Dedifferentiated amniotic fluid mesenchymal stem cell (primary cell): ENCODE data around the gene PPDPF.
"Not testable (repeated sequence)": the region's sequence is repeated elsewhere in the genome, so short reads cannot be mapped to it uniquely, and the experiment has no call there.

ENCODE experiments used
- DNase-seq: peaks from one replicate; pipeline ENCODE4 v3.0.0-alpha.2; 2016; ENCODE audit errors: extremely low spot score

PPDPF gene

GRCh38 chr20:63500151-63500901, 20.2 kb upstream of the PPDPF start:
- DNase-seq = no peak

- no peak for DNase-seq
Measured at GRCh38 chr20:63500902-63501817, 19.4 kb upstream of the PPDPF start.

- DNase-seq = no peak
Measured at GRCh38 chr20:63501818-63502670, 18.5 kb upstream of the PPDPF start.

- DNase-seq = no peak
Measured at GRCh38 chr20:63502671-63503172, 17.8 kb upstream of the PPDPF start.

GRCh38 chr20:63503524-63503923, 17.0 kb upstream of the PPDPF start:
- DNase-seq = no peak

GRCh38 chr20:63504642-63505041, 15.9 kb upstream of the PPDPF start:
- no peak for DNase-seq

- no peak for DNase-seq
Measured at GRCh38 chr20:63505281-63505680, 15.3 kb upstream of the PPDPF start.

- DNase-seq = no peak
Measured at GRCh38 chr20:63505723-63506122, 14.8 kb upstream of the PPDPF start.

- DNase-seq = no peak
Measured at GRCh38 chr20:63507083-63507743, 13.4 kb upstream of the PPDPF start.

GRCh38 chr20:63508072-63508768, 12.3 kb upstream of the PPDPF start:
- no peak for DNase-seq

GRCh38 chr20:63509088-63509564, 11.4 kb upstream of the PPDPF start:
- no peak for DNase-seq

- no peak for DNase-seq
Measured at GRCh38 chr20:63513207-63513606, 7.4 kb upstream of the PPDPF start.

- DNase-seq = not testable (repeated sequence)
Measured at GRCh38 chr20:63514520-63514919, 6.0 kb upstream of the PPDPF start.

GRCh38 chr20:63517376-63518309, 2.9 kb upstream of the PPDPF start:
- no peak for DNase-seq

- DNase-seq = no peak
Measured at GRCh38 chr20:63518351-63518861, 2.2 kb upstream of the PPDPF start.

- DNase-seq = no peak
Measured at GRCh38 chr20:63518946-63519667, 1.5 kb upstream of the PPDPF start.

- no peak for DNase-seq
Measured at GRCh38 chr20:63519668-63520503, 679 bp upstream of the PPDPF start.
